GM21390 (cell line): Measurements from ENCODE around the gene CIT.
A peak's percentile ranks its signal among the peaks of the same experiment; 100 is the strongest.
"Not testable (repeated sequence)": the region's sequence is repeated elsewhere in the genome, so short reads cannot be mapped to it uniquely, and the experiment has no call there.

Source experiments
- ATAC-seq: cut with Tn5 transposase; IDR thresholded peaks from one replicate; pipeline ENCODE4 v1.9.1; 2021; ENCODE audit not compliant: unreplicated experiment

CIT gene, protein sequence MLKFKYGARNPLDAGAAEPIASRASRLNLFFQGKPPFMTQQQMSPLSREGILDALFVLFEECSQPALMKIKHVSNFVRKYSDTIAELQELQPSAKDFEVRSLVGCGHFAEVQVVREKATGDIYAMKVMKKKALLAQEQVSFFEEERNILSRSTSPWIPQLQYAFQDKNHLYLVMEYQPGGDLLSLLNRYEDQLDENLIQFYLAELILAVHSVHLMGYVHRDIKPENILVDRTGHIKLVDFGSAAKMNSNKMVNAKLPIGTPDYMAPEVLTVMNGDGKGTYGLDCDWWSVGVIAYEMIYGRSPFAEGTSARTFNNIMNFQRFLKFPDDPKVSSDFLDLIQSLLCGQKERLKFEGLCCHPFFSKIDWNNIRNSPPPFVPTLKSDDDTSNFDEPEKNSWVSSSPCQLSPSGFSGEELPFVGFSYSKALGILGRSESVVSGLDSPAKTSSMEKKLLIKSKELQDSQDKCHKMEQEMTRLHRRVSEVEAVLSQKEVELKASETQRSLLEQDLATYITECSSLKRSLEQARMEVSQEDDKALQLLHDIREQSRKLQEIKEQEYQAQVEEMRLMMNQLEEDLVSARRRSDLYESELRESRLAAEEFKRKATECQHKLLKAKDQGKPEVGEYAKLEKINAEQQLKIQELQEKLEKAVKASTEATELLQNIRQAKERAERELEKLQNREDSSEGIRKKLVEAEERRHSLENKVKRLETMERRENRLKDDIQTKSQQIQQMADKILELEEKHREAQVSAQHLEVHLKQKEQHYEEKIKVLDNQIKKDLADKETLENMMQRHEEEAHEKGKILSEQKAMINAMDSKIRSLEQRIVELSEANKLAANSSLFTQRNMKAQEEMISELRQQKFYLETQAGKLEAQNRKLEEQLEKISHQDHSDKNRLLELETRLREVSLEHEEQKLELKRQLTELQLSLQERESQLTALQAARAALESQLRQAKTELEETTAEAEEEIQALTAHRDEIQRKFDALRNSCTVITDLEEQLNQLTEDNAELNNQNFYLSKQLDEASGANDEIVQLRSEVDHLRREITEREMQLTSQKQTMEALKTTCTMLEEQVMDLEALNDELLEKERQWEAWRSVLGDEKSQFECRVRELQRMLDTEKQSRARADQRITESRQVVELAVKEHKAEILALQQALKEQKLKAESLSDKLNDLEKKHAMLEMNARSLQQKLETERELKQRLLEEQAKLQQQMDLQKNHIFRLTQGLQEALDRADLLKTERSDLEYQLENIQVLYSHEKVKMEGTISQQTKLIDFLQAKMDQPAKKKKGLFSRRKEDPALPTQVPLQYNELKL (N-terminal part only)

DNA sequence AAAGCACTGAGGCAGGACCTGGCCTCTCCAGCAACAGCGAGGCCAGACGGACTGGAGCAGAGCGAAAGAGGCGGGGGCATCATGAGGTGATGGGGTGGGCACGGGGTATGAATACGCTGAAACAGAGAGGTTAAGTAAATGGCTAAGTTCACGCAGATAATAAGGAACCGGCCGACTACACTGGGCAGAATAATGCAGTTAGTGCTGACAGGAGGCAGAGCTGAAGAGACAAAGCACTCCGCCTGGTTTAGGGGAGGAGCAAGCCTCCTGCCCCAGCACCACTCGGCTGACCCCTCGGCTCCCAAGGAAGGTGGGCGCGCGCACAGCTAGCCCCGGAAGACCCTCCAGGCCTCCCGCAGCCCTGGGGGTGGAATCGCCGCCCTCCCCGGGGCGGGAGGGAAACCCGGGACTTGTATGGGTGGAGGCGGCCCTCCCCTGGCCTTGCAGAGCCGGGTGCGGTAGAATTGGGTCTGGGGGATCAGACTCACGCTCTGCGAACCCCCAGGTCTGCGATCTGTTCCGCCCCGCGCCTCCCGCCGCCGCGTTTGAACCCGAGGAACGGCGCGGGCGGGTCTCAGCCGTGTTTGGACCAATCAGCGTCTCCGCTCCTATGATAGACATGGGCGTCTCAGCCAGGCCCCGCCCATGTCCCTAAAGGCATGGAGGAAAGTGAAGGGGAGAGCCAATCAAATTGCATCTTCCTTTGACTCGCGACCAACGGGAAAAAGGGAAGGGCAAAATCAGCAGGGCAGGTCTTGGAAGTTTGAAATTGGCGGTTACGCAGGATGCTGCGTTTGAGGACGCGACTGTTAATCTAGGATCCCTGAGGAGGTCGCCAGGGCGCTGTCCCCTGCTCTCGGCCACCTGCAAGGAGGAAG is at the start of gene CIT:
CIT (minus strand) TSS at position 560 of the 878 bp plus-strand sequence. CDS start 1,152 bp downstream, outside the sequence.
- ATAC-seq = peak; percentile 97

DNA sequence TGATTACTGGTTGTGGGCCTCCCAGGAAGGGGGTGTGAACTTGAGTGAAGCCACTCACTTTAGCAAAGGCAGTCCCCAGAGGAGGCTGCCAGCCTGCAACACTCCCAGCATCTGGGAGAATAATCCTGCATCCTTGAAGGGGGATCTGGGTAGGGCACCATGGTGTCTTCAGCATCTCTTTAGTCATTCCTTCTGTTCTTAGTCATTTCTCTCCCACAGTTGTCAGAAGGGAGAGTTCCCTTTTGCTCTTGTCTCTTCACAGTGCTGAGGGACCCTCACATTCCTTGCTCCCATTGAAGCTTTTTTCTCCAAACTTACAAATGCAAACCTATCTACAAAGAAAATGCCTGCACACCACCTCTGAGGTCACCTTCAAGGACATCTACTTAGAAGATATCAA is 48.1 kb upstream of the CIT start:
- no peak for ATAC-seq

DNA sequence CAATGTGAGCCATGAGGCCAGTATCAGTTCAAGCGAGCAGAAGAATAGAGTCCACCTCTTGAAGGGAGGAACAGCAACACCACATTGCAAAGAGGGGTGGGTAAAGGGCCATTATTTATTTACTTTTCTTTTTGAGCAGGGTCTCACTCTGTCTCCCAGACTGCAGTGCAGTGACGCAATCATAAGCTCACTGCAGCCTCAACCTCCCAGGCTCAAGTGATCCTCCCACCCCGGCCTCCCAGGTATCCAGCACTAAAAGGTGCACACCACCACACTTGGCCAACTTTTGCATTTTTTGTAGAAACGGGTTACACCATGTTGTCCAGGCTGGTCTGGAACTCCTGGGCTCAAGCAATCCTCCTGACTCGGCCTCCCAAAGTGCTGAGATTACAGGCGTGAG is 42.9 kb upstream of the CIT start:
- ATAC-seq = no peak

DNA sequence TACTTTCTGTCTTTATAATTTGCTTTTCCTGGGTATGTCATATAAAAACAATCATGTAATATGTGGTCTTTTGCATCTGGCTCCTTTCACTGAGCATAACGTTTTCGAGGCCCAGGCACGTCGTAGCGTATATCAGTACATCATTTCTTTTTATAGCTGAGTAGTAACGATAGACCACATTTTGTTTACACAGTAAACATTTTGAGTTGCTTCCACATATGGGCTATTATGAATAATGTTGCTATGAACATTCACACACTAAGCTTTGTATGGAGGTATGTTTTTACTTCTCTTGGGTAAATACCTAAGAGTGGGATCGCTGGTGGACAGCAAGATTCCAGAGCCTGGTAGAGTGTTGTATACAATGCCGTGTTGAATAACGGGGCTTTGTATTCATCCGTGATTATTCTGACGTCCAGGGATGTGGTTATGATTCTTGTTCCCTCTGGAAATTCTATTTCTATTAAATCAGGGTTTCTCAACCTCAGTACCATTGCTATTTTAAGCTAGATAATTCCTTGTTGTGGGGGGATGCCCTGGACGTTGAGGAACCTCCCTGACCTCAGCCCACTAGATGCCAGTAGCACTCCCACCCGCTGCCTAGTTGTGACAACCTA is 38.9 kb upstream of the CIT start:
- no peak for ATAC-seq

DNA sequence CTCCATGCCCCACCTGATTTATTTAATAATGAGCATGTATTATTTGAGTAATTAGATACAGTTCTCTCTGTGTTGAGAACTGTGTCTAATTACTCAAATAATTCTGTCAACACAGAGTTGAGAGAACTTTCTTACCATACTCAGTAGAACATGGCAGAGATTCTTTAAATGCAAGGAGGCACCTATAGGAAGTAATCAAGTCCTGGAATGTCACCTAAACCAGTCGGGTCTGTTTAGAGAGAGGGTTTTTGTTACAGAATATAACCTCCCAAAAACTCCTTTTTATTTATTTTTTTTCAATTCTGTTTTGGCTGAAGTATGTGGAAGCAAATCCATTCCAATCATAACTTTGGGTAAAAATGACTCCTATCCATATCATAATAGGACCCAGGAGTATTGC is 37.5 kb upstream of the CIT start:
- no peak for ATAC-seq

DNA sequence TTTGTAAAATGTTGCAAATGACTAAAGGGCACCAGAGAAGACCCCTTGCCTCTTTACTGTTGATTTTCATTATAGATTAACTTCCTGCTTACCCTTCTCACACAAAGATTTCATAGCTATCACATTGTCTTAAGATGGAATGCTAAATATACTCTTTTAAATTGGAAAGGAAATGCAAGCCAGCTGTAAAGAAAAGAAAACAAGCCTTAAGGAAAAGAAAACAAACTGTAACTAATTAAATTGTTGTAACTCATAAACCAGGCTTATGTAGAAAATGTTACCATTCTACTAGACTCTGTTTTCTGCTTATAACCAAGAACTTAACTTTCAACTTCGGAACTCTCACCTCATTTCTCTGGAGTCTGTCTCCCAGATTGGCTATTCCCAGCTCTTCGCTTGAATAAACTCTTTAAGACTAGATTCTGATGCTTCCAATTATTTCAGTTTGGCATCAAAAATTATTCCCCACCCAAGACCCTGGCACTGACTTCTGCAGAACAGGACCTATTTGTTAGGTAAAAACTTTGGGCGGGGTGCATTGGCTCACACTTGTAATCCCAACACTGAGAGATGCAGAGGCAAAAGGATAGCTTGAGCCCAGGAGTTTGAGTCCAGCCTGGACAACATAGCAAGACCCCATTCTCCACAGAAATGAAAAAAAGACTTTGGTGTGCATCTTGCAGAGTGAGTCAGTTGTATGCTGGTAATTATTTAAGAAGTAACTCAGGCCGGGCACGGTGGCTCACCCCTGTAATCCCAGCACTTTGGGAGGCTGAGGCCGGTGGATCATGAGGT is 36.6 kb upstream of the CIT start:
- ATAC-seq = no peak

DNA sequence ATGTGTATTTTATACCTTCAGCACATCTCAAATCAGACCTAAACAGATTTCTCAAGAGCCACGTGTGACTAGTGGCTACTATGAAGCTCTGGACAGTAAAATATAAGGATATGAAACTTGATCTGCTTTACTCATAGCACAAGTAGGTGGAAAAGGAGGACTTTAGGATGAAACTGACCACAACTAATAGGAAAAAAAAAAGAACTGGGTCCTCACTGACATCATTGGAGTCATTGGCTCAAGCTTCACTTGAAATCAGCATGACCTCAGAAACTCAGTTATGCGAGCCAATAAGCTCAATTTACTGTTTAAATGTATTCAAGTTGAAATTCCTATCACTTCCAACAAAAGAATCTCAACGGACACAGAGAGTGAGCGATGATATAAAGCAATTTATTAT is 34.1 kb upstream of the CIT start:
- ATAC-seq = no peak

DNA sequence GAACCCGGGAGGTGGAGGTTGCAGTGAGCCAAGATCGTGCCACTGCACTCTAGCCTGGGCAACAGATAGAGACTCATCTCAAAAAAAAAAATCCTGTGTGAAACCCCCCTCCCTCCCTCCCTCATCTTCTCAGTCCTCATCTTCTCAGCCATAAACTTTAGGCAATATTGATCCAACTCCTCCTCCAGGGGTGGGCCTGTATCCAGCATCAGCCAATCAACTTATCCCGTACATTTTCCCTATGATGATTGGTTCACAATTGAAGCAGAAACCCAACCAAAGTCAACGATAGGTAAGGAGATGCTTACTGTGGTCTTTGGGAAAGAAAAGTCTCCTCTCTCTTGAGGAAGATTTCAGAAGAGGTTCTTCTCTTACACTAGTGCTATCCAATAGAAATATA is 33.5 kb upstream of the CIT start:
- no peak for ATAC-seq

DNA sequence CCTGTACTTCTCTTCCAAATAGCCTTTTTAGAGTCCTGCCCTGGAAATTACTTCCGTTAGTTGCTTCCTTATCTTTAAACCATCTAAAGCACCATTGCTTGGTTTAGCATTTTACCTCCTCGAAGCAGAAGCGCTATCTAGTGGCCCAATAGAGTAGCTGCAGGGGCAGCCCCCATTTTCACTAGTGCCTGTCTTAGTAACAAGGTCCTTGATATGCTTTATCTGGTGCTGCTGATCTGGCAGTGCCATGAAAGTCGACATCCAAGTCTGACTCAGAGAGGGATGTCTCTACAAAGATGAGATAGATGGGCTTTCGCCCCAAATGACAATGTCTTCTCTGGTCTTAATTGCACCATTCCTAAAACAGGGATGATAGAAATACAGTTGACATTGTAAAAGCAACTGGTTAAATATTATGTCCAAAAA is 25.0 kb upstream of the CIT start:
- ATAC-seq = peak; percentile 88

DNA sequence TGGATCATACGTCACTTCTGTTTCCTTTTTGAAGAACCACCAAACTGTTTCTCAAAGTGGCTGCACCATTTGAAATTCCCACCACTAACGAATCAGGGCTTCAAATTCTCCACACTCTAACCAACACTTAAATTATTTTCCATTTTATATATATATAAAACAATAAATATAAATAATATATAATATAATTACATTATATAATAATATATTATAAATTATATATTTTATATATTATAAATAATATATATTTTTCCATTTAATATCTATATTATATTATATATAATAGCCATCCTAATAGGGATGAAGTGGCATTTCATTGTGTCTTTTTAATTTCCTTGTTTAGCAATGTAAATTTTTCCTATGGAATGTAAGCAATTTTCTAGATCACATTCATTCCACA is 24.6 kb upstream of the CIT start:
- no peak for ATAC-seq

DNA sequence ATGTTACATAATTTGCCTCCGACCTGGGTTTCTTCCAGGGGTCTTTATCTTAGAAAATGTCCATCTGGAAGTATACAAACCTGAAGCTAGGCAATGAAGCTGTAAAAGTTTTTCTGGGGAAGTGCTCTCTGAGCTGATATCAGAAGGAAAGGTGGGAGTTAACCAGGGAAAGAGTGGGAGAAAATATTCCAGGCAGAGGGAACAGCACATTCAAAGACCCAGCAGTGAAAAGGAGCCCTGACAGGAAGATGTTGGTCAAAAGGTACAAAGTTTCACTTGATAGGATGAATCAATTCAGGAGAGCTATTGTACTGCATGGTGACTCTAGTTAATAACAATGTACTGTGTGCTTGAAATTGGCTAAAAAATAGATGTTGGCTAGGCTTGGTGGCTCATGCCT is 17.8 kb upstream of the CIT start:
- ATAC-seq = no peak

DNA sequence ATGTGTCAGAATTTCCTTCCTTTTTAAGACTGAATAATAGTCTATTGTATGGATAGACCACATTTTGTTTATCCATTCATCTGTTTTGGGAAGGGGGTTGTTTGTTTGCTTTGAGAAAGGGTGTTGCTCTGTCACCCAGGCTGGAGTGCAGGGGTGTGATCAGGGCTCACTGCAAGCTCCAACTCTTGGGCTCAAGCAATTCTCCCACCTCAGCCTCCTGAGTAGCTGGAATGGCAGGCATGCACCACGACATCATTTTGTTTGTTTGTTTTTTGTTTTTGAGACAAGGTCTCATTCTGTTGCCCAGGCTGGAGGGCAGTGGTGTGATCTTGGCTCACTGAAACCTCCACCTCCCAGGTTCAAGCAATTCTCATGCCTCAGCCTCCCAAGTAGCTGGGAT is 15.5 kb upstream of the CIT start:
- not testable (repeated sequence) for ATAC-seq

DNA sequence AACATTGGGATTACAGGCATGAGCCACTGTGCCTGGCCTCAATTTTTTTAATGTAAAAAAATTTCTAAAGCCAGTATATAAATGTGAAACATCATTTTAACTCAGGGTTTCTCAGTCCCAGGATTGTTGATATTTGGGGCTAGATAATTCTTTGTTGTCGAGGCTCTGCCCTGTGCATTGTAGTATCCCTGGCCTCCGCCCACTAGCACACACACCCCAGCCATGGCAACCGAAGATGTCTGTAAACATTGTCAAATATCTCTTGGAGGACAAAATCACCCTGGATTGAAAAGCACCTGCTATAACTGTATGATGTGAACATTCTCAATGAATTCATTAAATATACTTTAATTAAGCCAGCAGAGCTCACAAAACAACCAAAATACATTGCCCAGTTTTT is 8.4 kb upstream of the CIT start:
- no peak for ATAC-seq

DNA sequence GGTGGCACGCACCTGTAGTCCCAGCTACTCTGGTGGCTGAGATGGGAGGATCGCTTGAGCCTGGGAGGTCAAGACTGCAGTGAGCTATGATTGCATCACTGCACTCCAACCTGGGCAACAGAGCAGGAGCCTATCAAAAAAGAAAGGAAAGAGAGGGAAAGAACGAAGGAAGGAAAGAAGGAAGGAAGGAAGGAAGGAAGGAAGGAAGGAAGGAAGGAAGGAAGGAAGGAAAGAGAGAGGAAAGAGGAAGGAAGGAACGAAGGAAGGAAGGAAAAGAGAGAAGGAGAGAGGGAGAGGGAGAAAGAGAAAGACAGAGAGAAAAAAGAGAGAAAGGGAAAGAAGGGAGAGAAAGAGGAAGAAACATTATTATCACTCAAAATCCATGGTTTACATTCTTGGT is 6.7 kb upstream of the CIT start:
- not testable (repeated sequence) for ATAC-seq

DNA sequence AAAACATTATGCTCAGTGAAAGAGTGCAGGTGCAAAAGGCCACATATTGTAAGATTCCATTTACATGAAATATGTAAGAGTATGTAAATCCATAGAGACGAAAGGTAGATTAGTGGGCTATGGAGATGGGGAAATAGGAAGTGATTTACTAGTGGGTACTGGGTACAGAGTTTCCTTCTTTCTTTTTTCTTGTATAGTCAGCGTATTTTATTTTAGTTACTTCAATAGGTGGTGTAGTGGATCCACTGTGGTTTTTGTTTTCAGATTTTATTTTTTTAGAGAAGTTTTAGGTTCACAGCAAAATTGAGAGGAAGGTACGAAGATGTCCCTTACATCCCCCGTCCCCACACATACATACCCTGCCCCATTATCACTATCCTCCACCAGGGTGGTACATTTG is 6.1 kb upstream of the CIT start:
- no peak for ATAC-seq

DNA sequence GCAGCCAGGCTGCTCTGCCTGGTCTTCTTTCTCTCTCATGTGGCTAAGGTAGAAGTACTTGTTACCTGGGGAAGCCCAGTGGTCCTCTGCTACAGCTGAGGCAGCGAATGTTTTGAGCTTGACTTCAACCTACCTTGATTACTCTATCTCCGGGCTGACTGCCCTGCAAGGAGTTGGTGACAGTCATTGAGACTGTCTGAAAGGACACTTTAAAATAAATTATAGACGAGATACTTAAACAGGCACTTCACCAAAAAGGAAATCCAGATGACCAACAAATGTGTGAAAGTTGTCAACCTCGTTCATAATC is 474 bp upstream of the CIT start:
- ATAC-seq = peak; percentile 50

DNA sequence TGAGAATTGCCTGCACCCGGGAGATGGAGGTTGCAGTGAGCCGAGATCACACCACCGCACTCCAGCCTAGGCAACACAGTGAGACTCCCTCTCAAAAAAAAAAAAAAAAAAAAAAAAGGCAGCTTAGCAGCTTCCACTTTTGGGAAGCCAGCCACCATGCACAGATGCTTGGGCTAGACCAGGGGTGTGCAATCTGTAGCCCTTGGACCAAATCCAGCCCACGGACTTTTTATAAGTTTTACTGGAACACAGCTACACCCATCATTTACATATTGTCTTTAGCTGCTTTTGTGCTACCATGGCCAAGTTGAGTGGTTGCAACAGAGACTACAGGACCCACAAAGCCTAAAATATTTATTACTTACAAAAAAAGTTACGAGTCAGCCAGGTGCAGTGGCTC is 6.7 kb downstream of the CIT start:
- ATAC-seq = no peak

DNA sequence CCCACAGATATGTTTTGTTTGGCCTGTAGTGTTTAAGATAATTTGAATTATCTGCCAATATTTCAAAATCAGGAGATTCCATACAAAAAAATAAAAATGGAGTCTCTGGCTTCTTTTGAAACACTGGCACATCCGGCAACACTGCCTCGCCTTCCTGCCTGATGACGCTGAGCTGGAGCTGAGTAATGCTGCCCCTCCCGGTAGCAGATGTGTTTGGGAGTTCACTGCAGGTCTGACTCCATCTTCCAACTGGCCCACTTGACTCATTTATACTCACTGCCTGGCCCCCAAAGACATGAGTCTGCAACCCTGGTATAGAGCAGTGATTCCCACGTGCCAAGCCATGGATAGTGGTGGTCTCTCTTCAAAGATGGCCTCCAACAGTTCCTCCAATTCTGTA is 7.4 kb downstream of the CIT start:
- no peak for ATAC-seq

DNA sequence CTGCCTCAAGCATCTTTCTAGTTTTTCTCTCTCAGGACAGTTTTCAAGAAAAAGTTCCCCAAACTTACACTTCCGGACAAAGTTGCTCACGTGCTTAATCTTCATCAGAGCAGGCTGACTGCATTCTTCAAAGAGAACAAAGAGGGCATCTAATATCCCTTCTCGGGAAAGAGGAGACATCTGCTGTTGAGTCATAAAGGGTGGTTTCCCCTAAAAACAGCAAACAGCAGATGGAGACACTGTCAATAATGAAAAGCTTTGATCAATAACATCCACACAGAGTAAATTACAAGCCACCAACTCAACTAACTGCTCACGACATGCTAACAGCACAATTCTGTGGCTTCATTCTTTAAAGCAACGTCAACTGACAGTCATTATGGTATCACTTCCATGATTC is 8.1 kb downstream of the CIT start:
- ATAC-seq = no peak
